Germinal center (tissue), 1 donor: Measurements from ENCODE around the gene FAM47E.

ENCODE experiments used
- DNase-seq: peaks from one replicate; pipeline ENCODE4 v3.0.0; 2012; ENCODE audit warnings: mixed read lengths, low spot score

The FAM47E gene

GRCh38 chr4:76301068-76301774, 49.7 kb downstream of the FAM47E start:
- no peak for DNase-seq

- DNase-seq, result no peak
These were observed 50.2 kb downstream of the FAM47E start for GRCh38 chr4:76301775-76302162.

- DNase-seq, result no peak
These were observed 51.4 kb downstream of the FAM47E start for GRCh38 chr4:76302826-76303438.

- no peak for DNase-seq
These were observed 53.6 kb downstream of the FAM47E start for GRCh38 chr4:76305033-76305687.

GRCh38 chr4:76305971-76306881, 54.7 kb downstream of the FAM47E start, which contains the start of gene STBD1:
Gene STBD1 (plus strand): TSS chr4:76306733. CDS start chr4:76306770, 37 bp downstream.
- DNase-seq, result no peak

GRCh38 chr4:76306882-76307659, 55.5 kb downstream of the FAM47E start:
- DNase-seq, result no peak

- no peak for DNase-seq
These were observed 56.1 kb downstream of the FAM47E start for GRCh38 chr4:76307660-76308014.

GRCh38 chr4:76308548-76308947, 57.0 kb downstream of the FAM47E start:
- no peak for DNase-seq

GRCh38 chr4:76309939-76310550, 58.5 kb downstream of the FAM47E start:
- no peak for DNase-seq

- no peak for DNase-seq
These were observed 59.2 kb downstream of the FAM47E start for GRCh38 chr4:76310683-76311082.

GRCh38 chr4:76311896-76312331, 60.4 kb downstream of the FAM47E start:
- DNase-seq, result no peak

GRCh38 chr4:76312457-76312856, 60.9 kb downstream of the FAM47E start:
- no peak for DNase-seq

- no peak for DNase-seq
These were observed 62.0 kb downstream of the FAM47E start for GRCh38 chr4:76313547-76313946.

- DNase-seq, result no peak
These were observed 63.9 kb downstream of the FAM47E start for GRCh38 chr4:76315267-76315918.

- DNase-seq, result no peak
These were observed 64.6 kb downstream of the FAM47E start for GRCh38 chr4:76316131-76316530.

GRCh38 chr4:76322236-76322635, 70.7 kb downstream of the FAM47E start:
- no peak for DNase-seq

- DNase-seq, result no peak
These were observed 73.6 kb downstream of the FAM47E start for GRCh38 chr4:76325072-76325471.

GRCh38 chr4:76326515-76326914, 75.0 kb downstream of the FAM47E start:
- no peak for DNase-seq
